H1 (cell line): ENCODE data around the gene REXO5. TPM values are rescaled to one million over a fixed set of nuclear protein-coding genes. Genes with fewer than 3 reads are reported as not detected.

Experiments
- CHD2 ChIP-seq: IDR thresholded peaks from 2 replicates; pipeline ENCODE4 v1.6.1; 2012; ENCODE audit warnings: low read length, improper control_type of control experiment
- PHF8 ChIP-seq: fragments of 200-600 bp; sonication (generic); conservative IDR thresholded peaks from 2 replicates; pipeline ENCODE4 v1.7.1; 2012; ENCODE audit warnings: low read depth, mild to moderate bottlenecking, inconsistent platforms, low read length, moderate library complexity
- POLR2A ChIP-seq, 2 experiments: IDR thresholded peaks; 1 replicate in 1 of 2; 2 replicates in 1 of 2; pipeline ENCODE4 v1.6.1; 2011; ENCODE audit warnings: low read depth in 2 of 2, low read length in 2 of 2, mild to moderate bottlenecking in 2 of 2; ENCODE audit errors: control extremely low read depth in 1 of 2
- POLR2AphosphoS5 ChIP-seq: IDR thresholded peaks from 2 replicates; pipeline ENCODE4 v1.6.1; 2011; ENCODE audit warnings: low read depth, low read length
- RXRA ChIP-seq: IDR thresholded peaks from 2 replicates; pipeline ENCODE4 v1.6.1; 2011; ENCODE audit warnings: low read depth, mild to moderate bottlenecking, low read length, moderate library complexity; ENCODE audit not compliant: insufficient read depth
- SAP30 ChIP-seq: fragments of 300-600 bp; sonication (generic); IDR thresholded peaks from 2 replicates; pipeline ENCODE4 v1.7.1; 2012; ENCODE audit warnings: low read length, moderate library complexity, mild to moderate bottlenecking, inconsistent platforms; ENCODE audit not compliant: insufficient read depth, insufficient replicate concordance
- SIRT6 ChIP-seq: IDR thresholded peaks from one replicate; pipeline ENCODE4 v1.7.1; 2012; ENCODE audit warnings: low read length, inconsistent platforms
- polyA plus RNA-seq, 7 experiments: library from polyadenylated mRNA; depleted of rRNA in 3 of 7; stranded (reverse) in 5 of 7; unstranded in 2 of 7; fragments of >200 nt in 5 of 7; fragments of 200-250 nt in 2 of 7; gene quantifications; 1 replicate in 5 of 7; 2 replicates in 1 of 7; 4 replicates in 1 of 7; pipeline versions ENCODE4 v1.2.1 to v1.2.3, GENCODE V29; 2011 to 2013; ENCODE audit warnings: missing spikeins in 2 of 7, mixed read lengths in 2 of 7
- total RNA-seq: library from RNA; stranded (reverse); fragmentation: NEBNext Ultra II Directional; extraction: Animal tissue kit (Norgen Biotek cat#: 25700); gene quantifications from 2 replicates; pipeline ENCODE4 v1.2.1, GENCODE V29; 2021
- TF ChIP-seq, protein P1 (sequence below): fragments of 300-600 bp; sonication (generic); IDR thresholded peaks from 2 replicates; pipeline ENCODE4 v1.7.1; 2012; ENCODE audit warnings: low read length, moderate library complexity, mild to moderate bottlenecking, inconsistent platforms; ENCODE audit not compliant: insufficient replicate concordance

Gene REXO5
- total and polyA plus RNA-seq, 2 of the 8 experiments (the other 6 are each of a cell fraction or from before 2014, with no cell fraction given), result 2.4 to 8.9 TPM

DNA sequence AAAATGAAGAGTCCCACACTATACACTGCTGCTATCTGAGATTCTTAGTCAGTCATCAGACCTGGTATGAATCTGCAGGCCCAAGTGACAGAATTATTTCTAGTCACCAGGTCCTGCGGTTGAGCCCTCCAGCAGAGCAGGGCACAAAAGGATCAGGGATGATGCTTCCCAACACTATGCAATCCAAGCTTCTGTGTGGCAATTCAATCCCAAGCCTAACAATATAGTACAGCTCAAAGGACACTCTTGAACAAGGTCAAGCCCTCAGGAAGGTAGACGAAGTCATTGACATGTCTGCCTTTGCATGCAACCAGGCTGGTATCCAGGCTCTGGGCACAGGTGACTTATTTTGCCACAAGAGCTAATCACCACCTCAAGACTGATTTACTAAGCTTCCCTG, 88.1 kb downstream of the REXO5 start (continued):
- TF ChIP-seq RXRA (no peak), CHD2 (no peak), POLR2A (IDR thresholded peaks at IDR 0.05; ENCODE audit: control extremely low read depth in 1 of 2, low read depth in 2 of 2, low read length in 2 of 2) (no peak), POLR2AphosphoS5 (no peak), SAP30 (no peak), PHF8 (no peak), SIRT6 (no peak)
- TF ChIP-seq, protein P1, sequence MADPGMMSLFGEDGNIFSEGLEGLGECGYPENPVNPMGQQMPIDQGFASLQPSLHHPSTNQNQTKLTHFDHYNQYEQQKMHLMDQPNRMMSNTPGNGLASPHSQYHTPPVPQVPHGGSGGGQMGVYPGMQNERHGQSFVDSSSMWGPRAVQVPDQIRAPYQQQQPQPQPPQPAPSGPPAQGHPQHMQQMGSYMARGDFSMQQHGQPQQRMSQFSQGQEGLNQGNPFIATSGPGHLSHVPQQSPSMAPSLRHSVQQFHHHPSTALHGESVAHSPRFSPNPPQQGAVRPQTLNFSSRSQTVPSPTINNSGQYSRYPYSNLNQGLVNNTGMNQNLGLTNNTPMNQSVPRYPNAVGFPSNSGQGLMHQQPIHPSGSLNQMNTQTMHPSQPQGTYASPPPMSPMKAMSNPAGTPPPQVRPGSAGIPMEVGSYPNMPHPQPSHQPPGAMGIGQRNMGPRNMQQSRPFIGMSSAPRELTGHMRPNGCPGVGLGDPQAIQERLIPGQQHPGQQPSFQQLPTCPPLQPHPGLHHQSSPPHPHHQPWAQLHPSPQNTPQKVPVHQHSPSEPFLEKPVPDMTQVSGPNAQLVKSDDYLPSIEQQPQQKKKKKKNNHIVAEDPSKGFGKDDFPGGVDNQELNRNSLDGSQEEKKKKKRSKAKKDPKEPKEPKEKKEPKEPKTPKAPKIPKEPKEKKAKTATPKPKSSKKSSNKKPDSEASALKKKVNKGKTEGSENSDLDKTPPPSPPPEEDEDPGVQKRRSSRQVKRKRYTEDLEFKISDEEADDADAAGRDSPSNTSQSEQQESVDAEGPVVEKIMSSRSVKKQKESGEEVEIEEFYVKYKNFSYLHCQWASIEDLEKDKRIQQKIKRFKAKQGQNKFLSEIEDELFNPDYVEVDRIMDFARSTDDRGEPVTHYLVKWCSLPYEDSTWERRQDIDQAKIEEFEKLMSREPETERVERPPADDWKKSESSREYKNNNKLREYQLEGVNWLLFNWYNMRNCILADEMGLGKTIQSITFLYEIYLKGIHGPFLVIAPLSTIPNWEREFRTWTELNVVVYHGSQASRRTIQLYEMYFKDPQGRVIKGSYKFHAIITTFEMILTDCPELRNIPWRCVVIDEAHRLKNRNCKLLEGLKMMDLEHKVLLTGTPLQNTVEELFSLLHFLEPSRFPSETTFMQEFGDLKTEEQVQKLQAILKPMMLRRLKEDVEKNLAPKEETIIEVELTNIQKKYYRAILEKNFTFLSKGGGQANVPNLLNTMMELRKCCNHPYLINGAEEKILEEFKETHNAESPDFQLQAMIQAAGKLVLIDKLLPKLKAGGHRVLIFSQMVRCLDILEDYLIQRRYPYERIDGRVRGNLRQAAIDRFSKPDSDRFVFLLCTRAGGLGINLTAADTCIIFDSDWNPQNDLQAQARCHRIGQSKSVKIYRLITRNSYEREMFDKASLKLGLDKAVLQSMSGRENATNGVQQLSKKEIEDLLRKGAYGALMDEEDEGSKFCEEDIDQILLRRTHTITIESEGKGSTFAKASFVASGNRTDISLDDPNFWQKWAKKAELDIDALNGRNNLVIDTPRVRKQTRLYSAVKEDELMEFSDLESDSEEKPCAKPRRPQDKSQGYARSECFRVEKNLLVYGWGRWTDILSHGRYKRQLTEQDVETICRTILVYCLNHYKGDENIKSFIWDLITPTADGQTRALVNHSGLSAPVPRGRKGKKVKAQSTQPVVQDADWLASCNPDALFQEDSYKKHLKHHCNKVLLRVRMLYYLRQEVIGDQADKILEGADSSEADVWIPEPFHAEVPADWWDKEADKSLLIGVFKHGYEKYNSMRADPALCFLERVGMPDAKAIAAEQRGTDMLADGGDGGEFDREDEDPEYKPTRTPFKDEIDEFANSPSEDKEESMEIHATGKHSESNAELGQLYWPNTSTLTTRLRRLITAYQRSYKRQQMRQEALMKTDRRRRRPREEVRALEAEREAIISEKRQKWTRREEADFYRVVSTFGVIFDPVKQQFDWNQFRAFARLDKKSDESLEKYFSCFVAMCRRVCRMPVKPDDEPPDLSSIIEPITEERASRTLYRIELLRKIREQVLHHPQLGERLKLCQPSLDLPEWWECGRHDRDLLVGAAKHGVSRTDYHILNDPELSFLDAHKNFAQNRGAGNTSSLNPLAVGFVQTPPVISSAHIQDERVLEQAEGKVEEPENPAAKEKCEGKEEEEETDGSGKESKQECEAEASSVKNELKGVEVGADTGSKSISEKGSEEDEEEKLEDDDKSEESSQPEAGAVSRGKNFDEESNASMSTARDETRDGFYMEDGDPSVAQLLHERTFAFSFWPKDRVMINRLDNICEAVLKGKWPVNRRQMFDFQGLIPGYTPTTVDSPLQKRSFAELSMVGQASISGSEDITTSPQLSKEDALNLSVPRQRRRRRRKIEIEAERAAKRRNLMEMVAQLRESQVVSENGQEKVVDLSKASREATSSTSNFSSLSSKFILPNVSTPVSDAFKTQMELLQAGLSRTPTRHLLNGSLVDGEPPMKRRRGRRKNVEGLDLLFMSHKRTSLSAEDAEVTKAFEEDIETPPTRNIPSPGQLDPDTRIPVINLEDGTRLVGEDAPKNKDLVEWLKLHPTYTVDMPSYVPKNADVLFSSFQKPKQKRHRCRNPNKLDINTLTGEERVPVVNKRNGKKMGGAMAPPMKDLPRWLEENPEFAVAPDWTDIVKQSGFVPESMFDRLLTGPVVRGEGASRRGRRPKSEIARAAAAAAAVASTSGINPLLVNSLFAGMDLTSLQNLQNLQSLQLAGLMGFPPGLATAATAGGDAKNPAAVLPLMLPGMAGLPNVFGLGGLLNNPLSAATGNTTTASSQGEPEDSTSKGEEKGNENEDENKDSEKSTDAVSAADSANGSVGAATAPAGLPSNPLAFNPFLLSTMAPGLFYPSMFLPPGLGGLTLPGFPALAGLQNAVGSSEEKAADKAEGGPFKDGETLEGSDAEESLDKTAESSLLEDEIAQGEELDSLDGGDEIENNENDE, result no peak
